Prostate gland (tissue), 2 donors: ENCODE results near the gene CSF1R.

Experiments
- CTCF ChIP-seq, 4 experiments: fragments of 200-600 bp in 2 of 4; fragments of 450-650 bp in 2 of 4; sonication (generic) in 2 of 4; IDR thresholded peaks; 1 replicate in 3 of 4; 2 replicates in 1 of 4; pipeline ENCODE4 v1.5.1; 2016 to 2019; ENCODE audit warnings: antibody characterized with exemption in 4 of 4, mild to moderate bottlenecking in 2 of 4, moderate library complexity in 2 of 4
- POLR2A ChIP-seq: fragments of 450-650 bp; IDR thresholded peaks from one replicate; pipeline ENCODE4 v1.6.1; 2016; ENCODE audit warnings: antibody characterized with exemption, mild to moderate bottlenecking
- POLR2AphosphoS5 ChIP-seq: sonication (generic); formaldehyde crosslinking; IDR thresholded peaks from one replicate; pipeline ENCODE4 v1.6.1; 2017; ENCODE audit warnings: antibody characterized with exemption

GRCh38 chr5:150075806-150076205 lies 10.5 kb downstream of the CSF1R start:
- TF ChIP-seq POLR2A (no peak), CTCF (IDR thresholded peaks at IDR 0.05) (no peak), POLR2AphosphoS5 (no peak)
